GM12891 (cell line): ENCODE results near the gene SCUBE1.

Experiments used
- DNase-seq: peaks from one replicate; pipeline ENCODE4 v3.0.0; 2011; ENCODE audit warnings: low spot score; ENCODE audit not compliant: insufficient read length
- FAIRE-seq: peaks from 2 replicates; lab custom pipeline; 2011; peaks lifted over from hg19 to GRCh38; lab: Jason Lieb, UNC
- PAX5 ChIP-seq: IDR thresholded peaks from 2 replicates; pipeline ENCODE4 v1.6.1; 2011; ENCODE audit warnings: low read length, moderate library complexity, mild to moderate bottlenecking; ENCODE audit not compliant: insufficient read depth, severe bottlenecking
- POLR2A ChIP-seq: IDR thresholded peaks from 2 replicates; pipeline ENCODE4 v1.6.1; 2011; ENCODE audit warnings: low read depth, low read length, control low read depth
- POLR2AphosphoS5 ChIP-seq: IDR thresholded peaks from 2 replicates; pipeline ENCODE4 v1.6.1; 2011; ENCODE audit warnings: low read depth, low read length, control low read depth
- POU2F2 ChIP-seq: IDR thresholded peaks from 2 replicates; pipeline ENCODE4 v1.6.1; 2011; ENCODE audit warnings: low read depth, mild to moderate bottlenecking, control low read depth, low read length, moderate library complexity
- SPI1 ChIP-seq: IDR thresholded peaks from 2 replicates; pipeline ENCODE4 v1.6.1; 2011; ENCODE audit warnings: low read depth, low read length, control low read depth
- TAF1 ChIP-seq: IDR thresholded peaks from 2 replicates; pipeline ENCODE4 v1.6.1; 2011; ENCODE audit warnings: low read depth, low read length, control low read depth

Gene SCUBE1

DNA sequence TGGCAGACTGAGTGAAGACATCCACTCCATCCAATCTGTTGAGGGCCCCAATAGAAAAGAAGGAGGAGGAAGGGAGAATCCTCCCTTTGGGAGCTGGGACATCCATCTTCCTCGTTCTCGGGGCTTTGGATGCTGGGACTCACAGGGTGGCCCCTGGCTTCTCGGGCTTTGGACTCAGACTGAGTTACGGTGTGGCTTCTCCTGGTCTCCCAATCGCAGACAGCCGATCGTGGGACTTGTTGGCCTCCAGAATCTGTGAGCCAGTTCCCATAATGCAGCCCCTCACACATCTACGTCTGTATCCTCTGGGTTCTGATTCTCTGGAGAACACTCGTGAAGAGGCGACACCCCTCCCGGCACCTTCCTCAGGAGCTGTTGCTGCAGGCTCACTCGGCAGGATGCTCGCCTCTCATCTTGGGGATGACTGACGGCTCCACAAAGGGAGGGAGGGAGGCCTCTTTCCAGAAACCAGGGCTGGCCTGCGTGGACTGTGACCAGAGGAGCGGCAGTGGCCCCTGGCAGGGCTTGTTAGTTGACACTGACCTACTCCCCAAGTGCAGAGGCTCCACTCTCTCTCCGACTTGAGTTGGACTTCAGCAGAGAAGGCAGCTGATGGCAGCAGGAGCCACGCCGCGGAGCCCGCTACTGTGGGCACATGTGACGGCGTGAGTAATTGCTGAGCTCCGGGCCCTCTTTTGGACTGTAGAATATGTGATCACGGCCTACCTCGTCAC, 141.5 kb downstream of the SCUBE1 start:
- TF ChIP-seq POU2F2 (no peak), SPI1 (no peak), POLR2A (no peak), PAX5 (no peak), TAF1 (no peak), POLR2AphosphoS5 (no peak)
- no peak for DNase-seq
- FAIRE-seq = no peak

- DNase-seq = no peak
- no peak for FAIRE-seq
- TF ChIP-seq PAX5 (no peak), POU2F2 (no peak), SPI1 (no peak), TAF1 (no peak), POLR2AphosphoS5 (no peak), POLR2A (no peak)
Measured at GRCh38 chr22:43200555-43200954, 142.6 kb downstream of the SCUBE1 start.

DNA sequence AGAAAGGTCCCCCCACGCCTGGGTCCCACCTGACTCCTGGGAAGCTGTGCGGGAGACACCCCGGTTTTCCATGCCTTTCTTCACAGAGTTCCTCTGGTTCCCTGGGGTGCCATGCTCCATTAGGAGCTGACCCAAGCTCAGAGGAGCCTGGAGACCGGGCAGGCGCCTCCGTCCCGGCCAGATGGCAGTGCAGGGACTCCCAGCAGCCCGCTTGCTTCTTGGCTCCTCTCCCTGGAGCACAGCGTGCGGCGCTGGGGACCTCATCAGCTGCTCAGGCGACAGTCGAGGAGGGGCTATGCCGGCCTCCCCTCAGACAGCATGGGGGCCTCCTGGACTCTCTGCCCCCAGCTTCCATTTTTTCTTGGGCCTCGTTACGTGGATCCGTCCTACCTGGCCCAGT, 143.1 kb downstream of the SCUBE1 start:
- TF ChIP-seq PAX5 (no peak), POLR2AphosphoS5 (no peak)
- DNase-seq (no peak), FAIRE-seq (no peak)

GRCh38 chr22:43199541-43199940, 143.6 kb downstream of the SCUBE1 start:
- DNase-seq (no peak), FAIRE-seq (no peak)
- TF ChIP-seq TAF1 (no peak), PAX5 (no peak), POU2F2 (no peak), POLR2AphosphoS5 (no peak), SPI1 (no peak), POLR2A (no peak)

DNA sequence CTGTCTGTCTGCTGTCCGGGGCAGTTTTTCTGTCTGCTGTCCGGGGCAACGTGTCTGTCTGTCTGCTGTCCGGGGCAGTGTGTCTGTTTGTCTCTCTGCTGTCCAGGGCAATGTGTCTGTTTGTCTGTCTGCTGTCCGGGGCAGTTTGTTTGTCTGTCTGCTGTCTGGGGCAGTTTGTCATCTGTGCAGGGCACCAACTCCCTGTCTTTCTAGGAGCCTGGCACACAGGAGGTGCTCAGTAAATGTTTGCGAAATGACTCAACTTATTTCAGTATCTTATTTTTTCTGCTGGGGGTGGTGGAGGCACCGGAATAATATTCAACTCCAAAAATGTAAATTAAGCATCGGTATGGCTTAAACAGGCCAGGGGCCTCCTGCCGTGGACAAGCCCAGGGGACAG, 144.2 kb downstream of the SCUBE1 start:
- no peak for DNase-seq
- no peak for FAIRE-seq
- TF ChIP-seq PAX5 (no peak), POLR2AphosphoS5 (no peak), SPI1 (no peak), POLR2A (no peak), TAF1 (no peak), POU2F2 (no peak)

GRCh38 chr22:43198126-43198525, 145.0 kb downstream of the SCUBE1 start:
- no peak for FAIRE-seq
- no peak for TF ChIP-seq SPI1
- no peak for TF ChIP-seq TAF1
- no peak for TF ChIP-seq POLR2A
- no peak for TF ChIP-seq PAX5
- no peak for TF ChIP-seq POLR2AphosphoS5
- no peak for TF ChIP-seq POU2F2
- DNase-seq = no peak

- TF ChIP-seq PAX5 (no peak), POU2F2 (no peak), TAF1 (no peak), POLR2AphosphoS5 (no peak), POLR2A (no peak), SPI1 (no peak)
- DNase-seq = no peak
- no peak for FAIRE-seq
Measured at GRCh38 chr22:43197271-43197941, 145.8 kb downstream of the SCUBE1 start.

GRCh38 chr22:43191831-43192230, 151.3 kb downstream of the SCUBE1 start:
- DNase-seq = no peak
- TF ChIP-seq SPI1 = no peak
- TF ChIP-seq POLR2A = no peak
- TF ChIP-seq POLR2AphosphoS5 = no peak
- no peak for TF ChIP-seq POU2F2
- no peak for TF ChIP-seq PAX5
- no peak for TF ChIP-seq TAF1
- no peak for FAIRE-seq

- TF ChIP-seq PAX5 (no peak), POLR2AphosphoS5 (no peak), TAF1 (no peak), POU2F2 (no peak), POLR2A (no peak)
- FAIRE-seq (peak; percentile 23), DNase-seq (no peak)
Measured at GRCh38 chr22:43188829-43189545, 154.2 kb downstream of the SCUBE1 start.

GRCh38 chr22:43187171-43188099, 155.7 kb downstream of the SCUBE1 start:
- FAIRE-seq (peak; percentile 99), DNase-seq (peak; percentile 97)
- TF ChIP-seq POU2F2 = peak; percentile 71; the same call in 1 of the 2 replicates
- peak; percentile 96 for TF ChIP-seq POLR2A
- TF ChIP-seq POLR2AphosphoS5 = peak; percentile 91
- no peak for TF ChIP-seq SPI1
- peak; percentile 84 for TF ChIP-seq TAF1
- no peak for TF ChIP-seq PAX5
